GM19043 (cell line): ENCODE data around the gene CFAP54.
A peak's percentile ranks its signal among the peaks of the same experiment; 100 is the strongest.

Experiments used
- ATAC-seq: cut with Tn5 transposase; IDR thresholded peaks from one replicate; pipeline ENCODE4 v1.9.1; 2021; ENCODE audit warnings: low read depth; ENCODE audit not compliant: unreplicated experiment

The CFAP54 gene

DNA sequence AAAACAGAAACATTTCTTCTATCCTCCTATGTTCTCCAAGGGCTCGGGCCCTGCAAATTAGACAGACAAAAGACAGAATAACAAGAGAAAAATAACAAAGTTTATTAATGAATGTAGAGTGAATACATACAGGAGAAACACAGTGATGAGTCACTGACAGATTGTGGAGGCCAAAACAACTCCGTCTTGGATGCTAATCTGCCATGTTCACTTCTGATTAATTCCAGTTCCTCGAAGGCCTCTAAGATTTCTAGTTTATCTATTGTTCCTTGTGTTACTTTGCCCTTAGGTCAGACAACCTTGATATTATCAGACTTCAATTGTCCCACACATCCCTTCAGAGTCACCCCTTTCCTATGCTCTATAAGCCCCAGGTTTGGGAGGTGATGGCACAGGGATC lies 390.8 kb downstream of the CFAP54 start:
- ATAC-seq, result no peak

- ATAC-seq, result no peak
Measured at GRCh38 chr12:96881608-96882007, 392.2 kb downstream of the CFAP54 start.

GRCh38 chr12:96882862-96883261 lies 393.5 kb downstream of the CFAP54 start:
- ATAC-seq, result no peak

- no peak for ATAC-seq
Measured at GRCh38 chr12:96883571-96883970, 394.2 kb downstream of the CFAP54 start.

GRCh38 chr12:96886998-96887677 lies 397.8 kb downstream of the CFAP54 start:
- no peak for ATAC-seq

- no peak for ATAC-seq
Measured at GRCh38 chr12:96889273-96889933, 400.0 kb downstream of the CFAP54 start.

- ATAC-seq, result no peak
Measured at GRCh38 chr12:96890331-96890730, 401.0 kb downstream of the CFAP54 start.

DNA sequence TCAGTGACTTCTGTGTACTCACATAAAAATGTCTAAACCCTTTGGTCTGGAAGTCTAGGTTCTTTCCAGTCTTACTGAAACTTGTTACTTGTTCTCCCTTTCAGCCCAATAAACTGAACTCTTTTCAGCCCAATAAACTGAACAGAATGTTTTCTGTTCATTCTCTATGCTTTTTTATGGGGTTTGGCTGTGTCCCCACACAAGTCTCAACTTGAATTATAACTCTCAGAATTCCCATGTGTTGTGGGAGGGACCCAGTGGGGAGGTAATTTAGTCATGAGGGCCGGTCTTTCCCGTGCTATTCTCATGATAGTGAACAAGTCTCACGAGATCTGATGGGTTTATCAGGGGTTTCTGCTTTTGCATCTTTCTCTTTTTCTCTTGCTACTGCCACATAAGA lies 402.7 kb downstream of the CFAP54 start:
- no peak for ATAC-seq

GRCh38 chr12:96897421-96897820 lies 408.0 kb downstream of the CFAP54 start:
- ATAC-seq, result no peak

DNA sequence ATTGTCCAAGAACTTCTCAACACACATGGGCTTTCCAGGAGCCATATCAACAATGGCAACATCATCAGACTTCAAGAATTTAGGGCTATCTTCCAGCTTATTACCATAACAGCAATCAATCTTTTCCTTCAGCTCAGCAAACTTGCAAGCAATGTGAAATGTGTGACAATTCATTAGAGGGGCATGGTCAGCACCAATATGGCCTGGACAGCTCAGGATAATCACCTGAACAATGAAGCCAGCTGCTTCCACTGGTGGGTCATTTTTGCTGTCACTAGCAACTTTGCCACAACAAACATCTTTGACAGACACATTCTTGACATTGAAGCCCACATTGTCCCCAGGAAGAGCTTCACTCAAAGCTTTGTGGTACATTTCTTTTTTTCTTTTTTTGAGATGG lies 411.8 kb downstream of the CFAP54 start:
- no peak for ATAC-seq

DNA sequence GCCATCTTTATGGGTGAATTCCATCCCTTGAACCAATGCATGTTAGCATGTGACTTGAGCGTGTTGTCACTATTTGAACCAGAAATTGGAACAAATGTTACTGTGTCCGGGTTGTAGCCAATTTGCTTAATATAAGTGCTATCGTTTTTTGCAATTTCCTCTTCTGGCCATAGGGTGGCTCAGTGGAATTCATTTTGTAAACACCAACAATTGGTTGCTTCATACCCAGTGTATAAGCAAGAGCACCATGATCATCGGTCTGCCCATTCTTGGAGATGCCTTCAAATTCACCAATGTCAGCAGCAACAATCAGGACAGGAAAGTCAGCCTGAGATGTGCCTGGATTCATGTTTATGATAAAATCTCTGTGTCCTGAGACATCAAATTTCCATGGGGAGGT lies 412.7 kb downstream of the CFAP54 start:
- ATAC-seq, result no peak

DNA sequence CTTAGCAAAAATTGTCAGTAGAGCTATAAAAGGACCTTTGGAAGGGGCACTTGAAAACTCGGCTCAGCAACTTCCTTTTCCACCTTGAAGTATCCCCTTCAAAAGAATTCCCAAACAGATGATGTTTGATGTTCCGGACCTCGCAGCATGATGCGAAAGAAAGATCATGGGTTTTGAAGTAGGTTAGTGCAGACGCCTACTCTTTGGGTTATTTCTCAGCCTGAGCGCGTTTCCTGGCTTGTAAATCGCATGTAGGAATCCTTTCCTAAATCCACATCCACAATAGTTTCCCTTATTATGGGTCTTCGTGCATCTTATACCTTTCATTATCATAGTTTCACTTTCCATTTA lies 417.1 kb downstream of the CFAP54 start:
- ATAC-seq, result no peak

- peak; percentile 92 for ATAC-seq
Measured at GRCh38 chr12:96906849-96907670, 417.7 kb downstream of the CFAP54 start, which contains the start of gene NEDD1. Gene NEDD1 (plus strand): TSS chr12:96907257. CDS start chr12:96909760, 2,503 bp downstream.

DNA sequence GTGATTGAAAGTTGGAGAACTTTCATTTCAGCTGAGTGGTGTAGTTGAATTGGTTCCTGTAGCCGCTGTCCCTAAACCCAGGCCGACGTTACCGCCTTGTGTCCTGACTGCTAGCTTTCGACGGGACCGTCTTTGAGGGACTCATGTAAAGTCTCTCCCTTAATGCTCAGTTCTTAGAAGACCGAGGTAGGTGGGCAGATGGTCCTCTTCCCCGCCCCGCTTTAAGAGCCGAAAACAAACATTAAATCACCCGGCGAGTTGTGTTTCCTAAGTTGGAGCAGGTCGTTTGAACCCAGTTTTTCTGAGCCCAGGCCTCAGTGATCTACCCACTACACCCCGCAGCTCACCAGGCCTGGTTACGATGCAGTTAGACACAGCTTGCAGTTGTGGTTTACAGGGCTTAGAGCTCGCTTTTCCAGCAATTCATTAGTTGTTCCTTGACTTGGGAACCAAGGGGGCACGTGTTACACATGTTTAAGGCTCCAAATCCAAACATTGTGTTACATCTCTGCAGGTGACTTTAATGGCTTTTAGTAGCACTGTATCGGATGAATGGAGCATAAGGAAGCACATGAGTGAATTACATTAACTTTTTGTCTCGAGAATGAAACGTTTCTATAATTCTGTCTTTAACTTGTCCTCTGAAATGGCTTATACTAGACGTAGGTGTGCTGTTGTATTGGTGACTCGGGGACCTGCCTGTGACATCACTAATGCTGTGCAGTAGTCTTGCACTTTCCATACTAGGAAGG lies 418.5 kb downstream of the CFAP54 start:
- peak; percentile 23 for ATAC-seq

DNA sequence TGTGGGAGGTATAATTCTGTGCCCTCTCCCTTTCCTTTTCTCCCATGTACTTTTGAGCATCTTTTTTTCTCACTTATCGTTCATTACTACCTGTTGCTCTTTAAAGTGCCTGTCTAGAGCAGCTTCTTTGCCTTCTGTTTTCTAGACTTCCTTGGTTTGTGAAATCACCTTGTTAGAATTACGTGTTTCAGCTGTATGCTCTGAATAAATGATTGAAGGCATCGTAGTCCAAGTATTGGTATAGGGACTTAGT lies 419.0 kb downstream of the CFAP54 start:
- no peak for ATAC-seq

GRCh38 chr12:96912261-96912660 lies 422.9 kb downstream of the CFAP54 start:
- no peak for ATAC-seq

- ATAC-seq, result no peak
Measured at GRCh38 chr12:96912943-96913342, 423.6 kb downstream of the CFAP54 start.

GRCh38 chr12:96919510-96920210 lies 430.3 kb downstream of the CFAP54 start:
- no peak for ATAC-seq
